Neural crest cell (in vitro differentiated cells): ENCODE measurements around the gene EGFL7. TPM values are rescaled to one million over a fixed set of nuclear protein-coding genes. Genes with fewer than 3 reads are reported as not detected.

Source experiments
- DNase-seq: peaks from one replicate; pipeline ENCODE4 v3.0.0; 2021; ENCODE audit warnings: low read depth, mixed read lengths, low spot score
- H3K27ac Mint-ChIP-seq: one replicate; pipeline ENCODE4 v1.8.0; 2021; ENCODE audit warnings: mild to moderate bottlenecking, mixed read lengths; ENCODE audit not compliant: unreplicated experiment
- H3K27me3 Mint-ChIP-seq: 2 replicates; pipeline ENCODE4 v1.8.0; 2021; ENCODE audit warnings: low read depth, mild to moderate bottlenecking, mixed read lengths
- H3K36me3 Mint-ChIP-seq: 2 replicates; pipeline ENCODE4 v1.8.0; 2021; ENCODE audit warnings: low read depth, mild to moderate bottlenecking, mixed read lengths
- H3K4me1 Mint-ChIP-seq: 2 replicates; pipeline ENCODE4 v1.8.0; 2021; ENCODE audit warnings: mixed read lengths
- H3K4me3 Mint-ChIP-seq: one replicate; pipeline ENCODE4 v1.8.0; 2021; ENCODE audit warnings: mild to moderate bottlenecking, mixed read lengths
- H3K9me3 Mint-ChIP-seq: 2 replicates; pipeline ENCODE4 v1.8.0; 2021; ENCODE audit warnings: mixed read lengths
- total RNA-seq: library from RNA; stranded (reverse); gene quantifications from 2 replicates; pipeline ENCODE4 v1.2.1, GENCODE V29; 2021
- TF ChIP-seq, protein P1 (sequence below): fragments of 200-600 bp; sonication (generic); conservative IDR thresholded peaks from 2 replicates; pipeline ENCODE4 v1.5.0; 2021; ENCODE audit warnings: antibody characterized with exemption, mild to moderate bottlenecking

The EGFL7 gene
- total RNA-seq, 1 donor from 2014 or later, result 14.1 TPM

DNA sequence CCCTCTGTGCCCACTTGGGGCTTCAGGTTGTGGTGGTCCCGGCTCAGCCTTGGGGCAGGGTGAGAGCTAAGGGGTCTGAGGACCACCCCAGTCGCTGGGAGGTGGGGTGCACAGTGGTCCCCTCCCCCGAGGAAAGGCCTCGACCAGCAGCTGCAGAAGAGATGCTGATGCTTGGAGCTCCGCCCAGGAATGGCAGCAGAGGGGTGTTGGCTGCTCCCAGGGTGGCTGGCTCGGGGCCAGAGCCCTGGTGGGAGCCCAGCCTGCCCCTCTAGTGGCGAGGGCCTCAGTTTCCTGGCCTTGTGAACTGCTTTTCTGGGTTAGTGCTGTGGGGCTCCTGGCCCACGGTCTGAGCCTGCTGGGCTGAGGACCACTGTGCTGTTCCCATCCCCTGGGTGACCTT lies 50.8 kb downstream of the EGFL7 start:
- Mint-ChIP-seq H3K9me3 (no peaks in the 10 kb centered on the region), H3K27me3 (peaks cover 3% of the 10 kb centered on the region), H3K4me3 (peak overlapping the region; percentile 82), H3K36me3 (no peaks in the 10 kb centered on the region), H3K4me1 (peaks cover 16% of the 10 kb centered on the region), H3K27ac (no peak overlapping the region)
- DNase-seq, result no peak
- TF ChIP-seq, protein P1, sequence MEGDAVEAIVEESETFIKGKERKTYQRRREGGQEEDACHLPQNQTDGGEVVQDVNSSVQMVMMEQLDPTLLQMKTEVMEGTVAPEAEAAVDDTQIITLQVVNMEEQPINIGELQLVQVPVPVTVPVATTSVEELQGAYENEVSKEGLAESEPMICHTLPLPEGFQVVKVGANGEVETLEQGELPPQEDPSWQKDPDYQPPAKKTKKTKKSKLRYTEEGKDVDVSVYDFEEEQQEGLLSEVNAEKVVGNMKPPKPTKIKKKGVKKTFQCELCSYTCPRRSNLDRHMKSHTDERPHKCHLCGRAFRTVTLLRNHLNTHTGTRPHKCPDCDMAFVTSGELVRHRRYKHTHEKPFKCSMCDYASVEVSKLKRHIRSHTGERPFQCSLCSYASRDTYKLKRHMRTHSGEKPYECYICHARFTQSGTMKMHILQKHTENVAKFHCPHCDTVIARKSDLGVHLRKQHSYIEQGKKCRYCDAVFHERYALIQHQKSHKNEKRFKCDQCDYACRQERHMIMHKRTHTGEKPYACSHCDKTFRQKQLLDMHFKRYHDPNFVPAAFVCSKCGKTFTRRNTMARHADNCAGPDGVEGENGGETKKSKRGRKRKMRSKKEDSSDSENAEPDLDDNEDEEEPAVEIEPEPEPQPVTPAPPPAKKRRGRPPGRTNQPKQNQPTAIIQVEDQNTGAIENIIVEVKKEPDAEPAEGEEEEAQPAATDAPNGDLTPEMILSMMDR, result no peak

DNA sequence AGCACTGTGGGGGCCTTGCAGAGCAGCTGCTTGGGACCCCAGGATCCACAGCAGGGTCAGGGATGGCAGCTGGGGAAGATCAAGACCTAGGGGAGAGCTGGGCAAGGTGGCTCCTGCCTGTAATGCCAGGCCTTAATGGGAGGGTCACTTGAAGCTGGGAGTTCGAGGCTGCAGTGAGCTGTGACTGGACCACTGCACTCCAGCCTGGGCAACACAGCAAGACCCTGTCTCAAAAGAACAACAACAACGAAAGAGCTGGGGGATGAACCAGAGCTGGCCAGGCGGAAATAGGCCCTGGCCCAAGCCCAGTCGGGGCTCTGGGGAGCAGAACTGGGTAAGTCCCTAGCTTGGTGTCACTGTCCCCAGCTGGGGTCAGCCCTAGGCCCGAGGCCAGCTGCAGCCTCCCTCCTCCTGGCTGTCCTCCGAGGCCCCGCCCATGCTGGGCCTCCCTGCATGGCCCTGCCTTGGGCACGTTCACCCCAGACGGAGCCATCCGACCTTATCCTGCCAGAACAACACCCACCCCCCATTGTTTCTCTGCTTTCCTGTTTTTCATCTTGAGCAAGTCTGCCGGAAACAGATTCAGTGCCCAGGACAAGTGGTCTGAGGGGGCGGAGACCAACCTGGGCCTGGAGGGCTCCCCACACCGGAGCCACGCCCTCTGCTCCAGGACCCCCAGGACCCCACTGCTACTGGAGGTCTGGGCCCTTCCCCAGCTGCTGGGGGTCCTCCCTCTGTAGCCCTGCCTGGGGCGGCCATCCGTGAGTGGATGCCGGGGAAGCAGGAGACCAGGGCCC lies 51.6 kb downstream of the EGFL7 start:
- Mint-ChIP-seq H3K9me3 (no peaks in the 10 kb centered on the region), H3K4me1 (peaks cover 16% of the 10 kb centered on the region), H3K27ac (no peak overlapping the region), H3K4me3 (peak overlapping the region; percentile 72), H3K36me3 (no peaks in the 10 kb centered on the region), H3K27me3 (peaks cover 3% of the 10 kb centered on the region)
- no peak for DNase-seq
- TF ChIP-seq, protein P1, result no peak

DNA sequence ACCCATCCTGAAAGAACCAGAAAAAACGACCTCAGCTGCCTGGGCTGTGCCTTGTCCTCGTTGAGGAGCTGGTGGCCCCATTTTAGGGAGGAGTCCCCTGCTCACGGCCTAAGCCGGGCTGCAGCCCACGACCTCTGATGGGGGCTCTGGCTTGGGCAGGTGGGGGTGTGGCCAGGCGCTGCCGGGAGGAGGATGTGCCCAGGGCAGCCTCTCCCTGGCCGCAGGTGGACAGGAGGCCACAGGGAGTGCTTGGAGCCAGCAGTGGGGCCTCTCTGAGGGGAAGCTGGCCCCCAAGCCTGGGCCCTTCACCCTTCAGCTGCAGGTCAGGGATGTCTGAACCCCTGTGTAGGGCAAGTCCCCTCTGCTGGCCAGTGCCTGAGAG lies 52.2 kb downstream of the EGFL7 start:
- no peak overlapping the region for H3K4me3 Mint-ChIP-seq
- peaks cover 17% of the 10 kb centered on the region for H3K4me1 Mint-ChIP-seq
- no peak overlapping the region for H3K27ac Mint-ChIP-seq
- TF ChIP-seq, protein P1, result no peak
- H3K9me3 Mint-ChIP-seq, result no peaks in the 10 kb centered on the region
- peaks cover 3% of the 10 kb centered on the region for H3K27me3 Mint-ChIP-seq
- no peaks in the 10 kb centered on the region for H3K36me3 Mint-ChIP-seq
- DNase-seq, result no peak

DNA sequence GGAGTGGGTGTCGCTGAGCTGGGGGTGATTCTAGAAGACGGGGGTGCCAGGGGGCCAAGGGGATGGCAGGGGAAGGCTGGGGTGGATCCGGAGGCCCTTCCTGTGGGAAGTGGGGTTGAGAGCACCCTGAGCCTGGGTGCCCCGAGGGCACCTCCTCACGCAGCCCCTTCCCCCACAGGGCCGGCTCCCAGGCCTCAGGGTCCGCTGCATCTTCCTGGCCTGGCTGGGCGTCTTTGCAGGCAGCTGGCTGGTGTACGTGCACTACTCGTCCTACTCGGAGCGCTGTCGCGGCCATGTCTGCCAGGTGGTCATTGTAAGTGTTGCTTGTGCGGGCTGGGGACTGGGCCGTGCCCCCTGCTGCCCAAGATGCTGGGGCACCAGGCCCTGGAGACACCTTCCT lies 54.7 kb downstream of the EGFL7 start:
- H3K27me3 Mint-ChIP-seq, result peaks cover 3% of the 10 kb centered on the region
- no peaks in the 10 kb centered on the region for H3K9me3 Mint-ChIP-seq
- peaks cover 29% of the 10 kb centered on the region for H3K4me1 Mint-ChIP-seq
- H3K4me3 Mint-ChIP-seq, result no peak overlapping the region
- DNase-seq, result no peak
- peaks cover 3% of the 10 kb centered on the region for H3K36me3 Mint-ChIP-seq
- TF ChIP-seq, protein P1, result no peak
- no peak overlapping the region for H3K27ac Mint-ChIP-seq

DNA sequence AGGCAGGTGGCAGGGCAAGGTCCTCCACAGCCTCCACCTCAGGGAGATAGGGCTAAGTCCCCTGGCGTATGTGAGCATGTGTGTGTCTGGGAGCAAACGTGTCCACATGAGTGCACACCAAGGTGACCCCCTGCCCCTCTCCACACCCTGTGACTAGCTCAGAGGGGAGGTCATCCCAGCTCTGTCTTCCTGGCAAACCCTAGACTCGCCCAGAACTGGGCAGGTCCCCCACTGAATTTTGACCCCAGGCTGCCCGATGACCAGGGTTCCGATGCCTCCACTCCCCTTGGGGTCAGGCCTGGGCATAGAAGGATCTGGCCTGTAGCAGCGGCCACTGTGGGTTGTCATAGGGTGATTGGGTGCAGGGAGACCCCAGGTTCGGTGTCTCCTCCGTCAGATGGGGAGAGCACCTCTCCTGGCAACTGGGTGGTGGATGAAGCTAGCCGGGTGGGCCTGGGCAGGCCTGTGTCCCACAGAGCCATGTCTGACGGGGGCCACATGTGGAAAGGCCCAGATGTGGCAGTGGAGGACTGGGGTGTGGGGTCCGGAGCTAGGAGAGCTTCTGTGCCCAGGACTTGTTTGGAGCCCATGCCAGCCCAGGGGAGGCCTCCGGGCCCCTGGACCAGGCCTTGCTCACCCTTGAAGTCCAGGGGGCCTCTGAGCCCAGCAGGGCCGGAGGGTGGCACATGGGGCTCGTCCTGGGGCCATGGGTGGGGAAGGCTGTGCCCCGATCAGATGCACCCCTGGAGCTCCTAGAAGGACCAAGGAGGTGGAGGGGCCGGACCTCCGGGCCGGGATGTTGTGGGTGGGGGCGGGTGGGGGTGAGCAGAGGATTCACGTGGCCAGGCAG lies 55.9 kb downstream of the EGFL7 start:
- Mint-ChIP-seq H3K27me3 (peaks cover 3% of the 10 kb centered on the region), H3K27ac (no peak overlapping the region), H3K4me3 (peak overlapping the region; percentile 54), H3K36me3 (peaks cover 4% of the 10 kb centered on the region), H3K9me3 (no peaks in the 10 kb centered on the region), H3K4me1 (peaks cover 29% of the 10 kb centered on the region)
- no peak for DNase-seq
- TF ChIP-seq, protein P1, result no peak
